Activated CD4-positive, alpha-beta T cell treated with anti-CD3 and anti-CD28 coated beads, Interleukin-2, Interleukin-4, amounts not matched to agents 100 ng/mL and 50 ng/mL, durations not matched to agents 16 hours and 8 hours (primary cell): ENCODE measurements around the gene KREMEN1.
A peak's percentile ranks its signal among the peaks of the same experiment; 100 is the strongest.

Experiments used
- DNase-seq: peaks from one replicate; pipeline ENCODE4 v3.0.0-alpha.2; 2020; ENCODE audit warnings: low spot score

The KREMEN1 gene

GRCh38 chr22:29190918-29191317 lies 118.1 kb downstream of the KREMEN1 start:
- no peak for DNase-seq

- DNase-seq: no peak
These were observed 120.2 kb downstream of the KREMEN1 start for GRCh38 chr22:29193021-29193420.

GRCh38 chr22:29194184-29194583 lies 121.3 kb downstream of the KREMEN1 start:
- no peak for DNase-seq

- DNase-seq: no peak
These were observed 122.5 kb downstream of the KREMEN1 start for GRCh38 chr22:29195118-29195963.

- DNase-seq: no peak
These were observed 123.3 kb downstream of the KREMEN1 start for GRCh38 chr22:29195964-29196666.

GRCh38 chr22:29197096-29197495 lies 124.3 kb downstream of the KREMEN1 start:
- DNase-seq: no peak

DNA sequence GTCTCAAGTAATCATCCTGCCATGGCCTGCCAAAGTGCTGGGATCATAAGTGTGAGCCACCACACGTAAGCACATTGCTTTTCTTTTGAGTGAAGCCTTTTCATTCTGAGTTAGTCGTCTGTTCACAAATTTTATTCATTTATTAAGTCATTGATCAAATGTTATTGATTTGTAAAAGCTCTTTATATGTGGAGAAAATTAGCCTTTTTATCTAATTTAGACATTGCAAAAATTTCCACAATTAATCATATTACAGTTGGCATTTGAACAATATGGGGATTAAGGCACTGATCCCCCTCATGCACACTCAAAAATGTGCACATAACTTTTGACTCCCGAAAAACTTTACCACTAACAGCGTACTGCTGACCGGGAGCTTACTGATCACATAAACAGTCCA lies 125.4 kb downstream of the KREMEN1 start:
- no peak for DNase-seq

DNA sequence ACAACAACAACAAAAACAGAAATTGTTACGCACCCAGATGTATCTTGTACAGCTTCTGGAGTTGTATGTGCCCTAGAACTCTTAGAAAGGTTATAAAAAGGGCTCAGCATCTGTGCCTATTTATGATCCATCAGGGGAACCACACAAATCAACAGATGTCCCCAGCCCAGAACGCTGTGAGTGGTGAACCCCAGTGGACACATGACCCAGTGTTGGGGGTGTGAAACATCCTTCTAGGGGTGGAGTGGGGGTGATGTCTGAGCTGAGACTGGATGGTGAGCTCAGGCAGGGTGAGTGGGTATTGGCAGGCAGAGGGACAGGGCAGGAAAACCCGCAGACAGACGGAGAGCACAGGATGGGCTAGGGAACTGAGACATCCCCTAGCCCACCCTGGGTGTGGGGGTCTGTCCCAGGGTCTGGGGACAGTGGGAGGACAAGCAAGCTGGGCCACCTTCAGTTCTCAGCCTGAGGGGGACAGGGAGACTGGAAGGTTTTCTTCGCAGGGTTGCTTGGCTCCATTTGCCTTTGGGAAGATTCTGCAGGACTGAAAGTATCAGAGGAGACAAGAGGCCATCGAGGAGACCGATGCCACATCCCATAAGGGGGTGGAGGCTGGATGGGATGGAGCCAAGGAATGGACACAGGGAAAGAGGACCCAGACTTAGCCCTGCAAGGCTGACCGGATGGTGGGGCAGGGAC lies 127.0 kb downstream of the KREMEN1 start:
- no peak for DNase-seq

DNA sequence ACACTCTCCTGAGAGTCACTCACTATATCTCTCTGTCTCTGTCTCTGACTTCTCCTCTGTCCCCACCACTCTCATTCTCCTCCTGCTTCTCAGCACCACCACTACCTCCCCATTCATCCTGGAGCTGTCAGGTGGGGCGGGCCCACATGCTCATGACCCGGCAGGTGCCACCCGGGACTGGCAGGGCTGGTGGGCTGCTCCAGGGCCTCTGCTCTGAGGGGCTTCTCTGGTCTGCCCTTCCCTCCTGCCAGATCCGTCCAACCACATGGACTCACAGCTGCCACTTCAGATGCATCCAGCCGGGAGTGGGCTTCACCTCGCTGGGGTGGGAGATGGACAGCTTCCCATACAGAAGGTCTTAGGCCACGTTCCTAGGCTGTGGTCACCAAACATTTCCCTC lies 128.1 kb downstream of the KREMEN1 start:
- DNase-seq: no peak

DNA sequence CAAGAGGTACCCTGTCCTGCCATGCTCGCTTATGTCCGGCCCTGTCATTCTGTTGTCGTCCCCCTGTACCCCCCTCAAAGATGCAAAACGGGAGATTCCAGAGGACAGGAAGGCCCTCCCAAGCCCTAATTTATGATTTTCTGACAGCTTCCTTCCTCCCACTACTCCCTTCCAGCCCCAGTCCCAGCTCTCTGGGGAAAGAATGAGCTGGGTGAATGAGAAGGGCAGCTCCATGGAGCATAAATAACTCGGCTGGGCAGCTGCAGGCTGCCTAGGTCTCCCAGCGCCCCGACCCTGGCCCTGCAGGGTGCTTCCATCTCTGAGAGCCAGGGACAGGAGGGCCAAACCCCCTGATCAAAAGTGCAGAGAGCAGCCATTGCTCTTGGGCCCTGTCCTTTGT lies 128.9 kb downstream of the KREMEN1 start:
- no peak for DNase-seq

DNA sequence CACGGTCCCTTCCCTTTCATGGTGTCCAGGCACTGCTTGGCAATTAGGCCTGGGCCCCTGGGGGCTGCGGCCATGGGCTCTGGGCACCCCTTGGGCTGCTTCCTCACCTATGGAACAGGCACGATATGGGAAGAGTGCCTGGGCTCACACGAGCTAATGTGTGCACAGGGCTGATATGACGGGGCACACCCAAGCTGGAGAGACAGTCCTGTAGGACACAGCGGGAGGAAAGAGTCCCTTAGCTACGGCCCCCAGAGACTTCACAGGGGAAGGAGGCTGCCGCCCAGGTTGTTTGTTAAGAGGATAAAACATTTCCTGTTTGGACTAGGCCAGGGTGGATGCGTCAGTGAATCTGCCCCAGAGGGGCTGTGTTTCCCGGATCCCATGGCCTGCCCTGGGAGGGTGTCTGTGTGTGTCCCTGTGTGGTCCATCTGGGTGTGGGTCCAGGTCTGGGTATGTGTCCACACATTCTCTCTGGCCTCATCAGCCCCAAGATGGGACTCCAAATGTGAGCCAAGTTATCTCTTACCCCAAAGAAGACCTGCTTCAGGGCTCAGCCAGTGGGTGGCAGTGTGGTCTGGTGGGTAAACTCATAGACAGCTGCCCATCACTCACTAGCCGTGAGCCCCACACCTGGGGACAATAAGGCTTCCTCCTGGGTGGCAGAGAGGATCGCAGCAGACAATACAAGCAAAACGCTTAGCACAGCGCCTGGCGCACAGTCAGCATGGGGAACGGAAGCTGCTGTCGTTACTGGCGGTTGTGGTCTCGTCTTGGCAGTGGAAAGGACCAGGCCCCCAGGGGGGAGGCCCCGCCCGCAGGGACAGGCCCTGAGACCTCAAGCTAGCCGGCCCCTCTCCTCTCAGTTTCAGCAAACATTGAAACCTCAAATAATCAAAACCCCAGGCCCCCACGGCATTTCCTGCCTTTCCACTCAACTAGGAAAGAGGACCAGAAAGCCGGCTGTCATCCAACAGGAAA lies 129.7 kb downstream of the KREMEN1 start:
- DNase-seq: peak; percentile 85

DNA sequence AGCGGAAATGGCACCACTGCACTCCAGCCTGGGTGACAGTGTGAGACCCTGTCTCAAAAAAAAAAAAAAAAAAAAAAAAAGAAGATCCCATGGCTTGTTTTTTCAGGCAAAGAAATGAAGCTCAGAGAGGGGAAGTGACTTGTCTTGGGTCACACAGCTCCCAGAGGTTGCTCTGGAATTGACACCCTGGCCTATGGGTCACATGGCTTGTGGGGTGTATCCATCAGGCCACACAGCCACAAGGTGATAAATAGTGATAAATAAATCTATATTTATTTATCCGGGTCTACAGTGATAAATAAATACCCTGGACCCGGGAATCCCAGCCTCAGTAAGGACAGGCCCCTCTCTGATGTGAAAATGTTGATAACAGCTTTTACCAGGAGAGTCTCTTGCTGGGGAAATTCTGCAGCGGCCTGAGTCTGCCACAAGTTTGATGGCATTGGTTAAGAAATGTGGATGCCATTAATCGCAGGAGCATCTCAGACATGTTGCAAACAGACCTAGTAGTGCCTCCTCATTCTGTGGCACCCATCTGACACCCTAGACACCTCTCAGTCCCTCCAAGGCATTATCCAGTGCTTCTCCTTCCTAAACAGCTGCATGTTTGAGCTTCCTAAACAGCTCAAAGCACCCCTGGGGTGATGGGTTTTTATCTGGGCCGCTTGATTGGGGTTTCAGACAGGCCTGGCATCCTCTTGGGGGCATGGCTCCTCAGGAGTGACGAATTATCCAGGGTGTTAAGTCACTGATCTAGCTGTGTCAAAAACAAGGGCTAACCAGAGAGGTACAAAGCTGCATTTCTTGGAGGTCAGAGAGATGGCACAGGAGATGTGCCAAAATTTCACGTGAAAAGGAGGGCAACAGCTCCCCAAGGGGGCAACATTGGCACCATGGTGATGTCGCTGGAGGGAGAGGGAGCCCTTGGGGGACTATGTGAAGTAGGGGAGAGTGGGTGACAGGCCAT lies 130.9 kb downstream of the KREMEN1 start:
- no peak for DNase-seq

- no peak for DNase-seq
These were observed 131.8 kb downstream of the KREMEN1 start for GRCh38 chr22:29204455-29205183.

- no peak for DNase-seq
These were observed 132.4 kb downstream of the KREMEN1 start for GRCh38 chr22:29205252-29205593.

- DNase-seq: no peak
These were observed 132.9 kb downstream of the KREMEN1 start, which contains the start of gene EMID1 for GRCh38 chr22:29205594-29206371. TSS of gene EMID1 (plus strand) at chr22:29205896. CDS start at chr22:29206039, 143 bp downstream.

DNA sequence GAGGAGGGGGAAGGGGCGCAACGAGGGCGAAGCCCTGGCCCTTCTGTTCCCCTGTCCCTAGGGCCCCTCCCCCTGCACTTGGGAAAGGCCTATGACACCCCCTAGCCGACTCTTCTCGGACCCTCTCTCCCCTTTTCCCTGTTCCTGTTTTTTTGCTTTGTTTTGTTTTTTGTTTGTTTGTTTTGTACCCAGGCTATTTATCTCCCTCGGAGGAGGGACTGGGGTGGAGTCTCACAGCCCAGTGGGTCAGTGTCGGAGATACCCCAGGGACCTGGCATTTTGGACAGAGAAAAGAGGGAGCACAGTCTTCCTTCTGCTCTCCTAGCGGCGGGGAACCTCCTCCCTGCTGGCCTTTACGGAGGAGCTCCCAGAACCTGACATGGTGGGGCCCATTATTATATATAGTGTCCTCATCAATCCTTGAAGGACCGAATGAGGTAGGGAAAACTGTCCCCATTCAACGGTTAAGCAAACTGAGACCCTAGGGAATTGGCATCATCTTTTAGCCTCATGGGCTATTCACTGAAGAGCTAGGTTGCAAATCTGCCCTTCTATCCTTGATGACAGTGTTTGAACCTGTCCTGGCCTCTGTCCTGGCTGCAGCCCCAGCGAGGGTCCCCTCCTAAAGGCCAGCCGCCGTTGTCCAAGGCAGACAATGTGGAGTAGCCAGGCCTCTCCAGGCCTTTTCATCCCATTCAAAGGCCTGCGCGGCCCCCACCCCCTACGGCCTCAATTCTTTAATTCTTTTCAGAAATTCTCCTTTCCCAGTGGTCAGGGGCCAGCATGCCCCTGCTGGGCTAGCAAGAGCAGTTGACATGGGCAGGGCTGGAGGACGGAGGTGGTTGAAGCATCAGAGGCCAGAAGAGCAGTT lies 133.8 kb downstream of the KREMEN1 start:
- no peak for DNase-seq

DNA sequence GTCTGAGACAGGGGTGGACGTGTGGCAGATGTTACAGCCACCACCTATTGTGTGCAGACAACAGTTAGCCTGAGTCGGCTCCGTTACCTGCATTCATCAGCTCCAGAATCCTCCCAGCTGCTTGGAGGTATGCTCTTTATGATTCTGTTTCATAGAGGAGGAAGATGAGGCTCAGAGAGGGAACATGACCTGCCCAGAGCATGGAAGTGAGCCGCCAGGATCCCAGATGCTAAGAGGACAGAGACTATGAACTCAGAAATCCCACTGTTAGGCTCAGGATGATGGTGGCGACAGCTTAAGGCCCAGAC lies 134.4 kb downstream of the KREMEN1 start:
- DNase-seq: no peak
